Epithelial cell of proximal tubule (primary cell): Measurements from ENCODE around the gene SDK2. TPM values are rescaled to one million over a fixed set of nuclear protein-coding genes. Genes with fewer than 3 reads are reported as not detected.

Experiments
- DNase-seq: peaks from one replicate; pipeline ENCODE4 v3.0.0-alpha.2; 2011; ENCODE audit warnings: low read depth
- H3K4me3 ChIP-seq: 2 replicates; pipeline ENCODE4 v1.5.1; 2011; ENCODE audit warnings: low read depth, mild to moderate bottlenecking, low read length
- CTCF ChIP-seq: conservative IDR thresholded peaks from 2 replicates; pipeline ENCODE4 v1.5.1; 2012; ENCODE audit warnings: low read depth, mild to moderate bottlenecking, low read length
- total RNA-seq: library from RNA; depleted of rRNA; stranded (reverse); fragments of >200 nt; gene quantifications from 2 replicates; pipeline ENCODE4 v1.2.3, GENCODE V29; 2015

SDK2 gene
- total RNA-seq, 1 donor from 2014 or later = 0.12 TPM

GRCh38 chr17:73622381-73622780 is 21.9 kb downstream of the SDK2 start:
- no peak overlapping the region for H3K4me3 ChIP-seq
- no peak for DNase-seq
- TF ChIP-seq CTCF = no peak

- no peak for TF ChIP-seq CTCF
- no peak overlapping the region for H3K4me3 ChIP-seq
- no peak for DNase-seq
Observed at GRCh38 chr17:73621685-73622084, 22.6 kb downstream of the SDK2 start.

GRCh38 chr17:73620414-73620813 is 23.8 kb downstream of the SDK2 start:
- DNase-seq = no peak
- no peak overlapping the region for H3K4me3 ChIP-seq
- no peak for TF ChIP-seq CTCF

- TF ChIP-seq CTCF = no peak
- no peak for DNase-seq
- no peak overlapping the region for H3K4me3 ChIP-seq
Observed at GRCh38 chr17:73617501-73617900, 26.7 kb downstream of the SDK2 start.

- DNase-seq = no peak
- TF ChIP-seq CTCF = no peak
- no peak overlapping the region for H3K4me3 ChIP-seq
Observed at GRCh38 chr17:73616873-73617404, 27.3 kb downstream of the SDK2 start.

- no peak for DNase-seq
- no peak for TF ChIP-seq CTCF
- H3K4me3 ChIP-seq = no peak overlapping the region
Observed at GRCh38 chr17:73616120-73616872, 27.9 kb downstream of the SDK2 start.

- no peak for DNase-seq
- no peak overlapping the region for H3K4me3 ChIP-seq
Observed at GRCh38 chr17:73614256-73614655, 30.0 kb downstream of the SDK2 start.

More at GRCh38 chr17:73614256-73614655, 30.0 kb downstream of the SDK2 start:
- TF ChIP-seq CTCF = no peak
